Measurements from ENCODE around the gene PROM2.
"Not testable (repeated sequence)": the region's sequence is repeated elsewhere in the genome, so short reads cannot be mapped to it uniquely, and the experiment has no call there.

PROM2 gene

GRCh38 chr2:95269036-95269680 lies 5.1 kb upstream of the PROM2 start:
- no peak for DNase-seq (ENCODE audit: low read depth in 2 of 2)

GRCh38 chr2:95269745-95270144 lies 4.5 kb upstream of the PROM2 start:
- not testable (repeated sequence) for DNase-seq (ENCODE audit: low read depth in 2 of 2)

- no peak for DNase-seq (ENCODE audit: low read depth in 2 of 2)
Observed at GRCh38 chr2:95270541-95271081, 3.6 kb upstream of the PROM2 start.

- DNase-seq (ENCODE audit: low read depth in 2 of 2): no peak
Observed at GRCh38 chr2:95271381-95271971, 2.8 kb upstream of the PROM2 start.

DNA sequence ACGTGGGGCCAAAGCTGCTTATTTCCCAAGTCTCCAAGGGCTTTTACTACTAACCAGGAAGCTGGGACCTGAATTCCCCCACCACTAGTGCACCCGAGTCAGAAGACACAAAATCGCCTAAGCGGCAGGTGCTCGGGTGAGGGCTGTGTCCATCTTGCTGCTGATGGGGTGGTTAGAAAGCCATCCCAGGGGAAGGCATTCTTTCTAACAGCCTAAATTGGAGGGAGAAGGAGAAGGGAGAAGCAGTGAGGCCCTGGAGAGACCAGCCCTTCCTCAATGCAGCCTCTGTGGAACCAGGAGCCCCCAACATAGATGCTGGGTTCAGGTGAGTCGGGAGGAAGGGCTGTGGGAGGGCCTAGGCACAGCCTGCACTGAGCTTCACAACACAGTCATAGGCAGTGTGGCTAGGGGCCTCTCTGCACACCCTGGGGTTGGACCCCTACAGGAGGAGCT lies 1.9 kb upstream of the PROM2 start:
- no peak for DNase-seq (ENCODE audit: low read depth in 2 of 2)

DNA sequence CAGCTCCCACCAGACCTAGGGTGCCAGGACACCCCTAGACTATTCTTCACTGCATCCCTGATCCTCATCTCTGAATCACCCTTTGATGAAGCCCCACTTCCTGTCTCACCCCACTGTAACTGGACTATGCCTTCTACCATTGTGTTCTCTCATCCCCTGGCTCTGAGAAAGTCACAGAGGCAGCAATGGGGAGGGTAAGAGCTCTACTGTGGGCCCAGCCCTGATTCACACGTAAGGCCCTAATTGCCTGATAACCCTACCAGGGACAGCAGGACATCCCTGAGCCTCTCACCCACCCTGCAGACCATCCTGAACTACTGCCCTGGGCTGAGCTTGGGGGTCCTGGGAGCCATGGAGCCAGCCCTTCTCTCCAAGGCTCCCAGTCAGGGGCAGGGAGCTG lies 1.5 kb upstream of the PROM2 start:
- no peak for DNase-seq (ENCODE audit: low read depth in 2 of 2)

DNA sequence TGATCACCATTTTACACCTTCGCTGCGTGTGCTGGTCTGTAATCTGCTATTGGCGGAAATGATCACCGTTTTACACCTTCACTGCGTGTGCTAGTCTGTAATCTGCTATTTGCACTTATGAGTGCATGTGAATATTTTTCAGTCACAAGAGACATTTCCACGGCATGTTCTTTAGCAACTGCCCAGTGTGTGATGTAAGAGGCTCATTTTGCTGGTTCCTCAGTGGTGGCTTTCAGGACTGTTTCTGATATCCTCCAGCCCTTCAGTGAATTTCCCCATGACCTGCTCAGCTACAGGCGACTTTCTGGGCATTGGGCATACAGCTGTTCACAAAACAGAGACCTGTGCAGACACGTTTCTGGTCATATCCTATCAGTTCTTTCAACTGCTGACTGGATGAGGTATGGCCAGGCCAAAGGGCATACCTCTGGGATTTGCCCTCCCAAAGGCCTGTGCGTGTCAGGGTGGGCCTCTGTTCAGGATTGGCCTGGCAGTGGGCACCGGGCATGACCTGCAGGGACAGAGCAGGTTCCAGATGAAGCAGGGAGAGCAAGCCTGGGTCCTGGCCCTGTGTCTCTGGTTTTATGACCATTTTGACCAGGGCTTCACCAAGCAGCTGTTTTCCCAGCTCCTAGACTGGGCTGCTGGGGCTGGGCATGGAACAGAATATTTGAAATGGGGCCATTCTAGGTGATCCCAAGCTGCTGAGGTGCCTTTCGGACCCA lies 521 bp upstream of the PROM2 start:
- no peak for DNase-seq (ENCODE audit: low read depth in 2 of 2)

- DNase-seq (ENCODE audit: low read depth in 2 of 2): no peak
Observed at GRCh38 chr2:95275151-95275515, 884 bp downstream of the PROM2 start.

DNA sequence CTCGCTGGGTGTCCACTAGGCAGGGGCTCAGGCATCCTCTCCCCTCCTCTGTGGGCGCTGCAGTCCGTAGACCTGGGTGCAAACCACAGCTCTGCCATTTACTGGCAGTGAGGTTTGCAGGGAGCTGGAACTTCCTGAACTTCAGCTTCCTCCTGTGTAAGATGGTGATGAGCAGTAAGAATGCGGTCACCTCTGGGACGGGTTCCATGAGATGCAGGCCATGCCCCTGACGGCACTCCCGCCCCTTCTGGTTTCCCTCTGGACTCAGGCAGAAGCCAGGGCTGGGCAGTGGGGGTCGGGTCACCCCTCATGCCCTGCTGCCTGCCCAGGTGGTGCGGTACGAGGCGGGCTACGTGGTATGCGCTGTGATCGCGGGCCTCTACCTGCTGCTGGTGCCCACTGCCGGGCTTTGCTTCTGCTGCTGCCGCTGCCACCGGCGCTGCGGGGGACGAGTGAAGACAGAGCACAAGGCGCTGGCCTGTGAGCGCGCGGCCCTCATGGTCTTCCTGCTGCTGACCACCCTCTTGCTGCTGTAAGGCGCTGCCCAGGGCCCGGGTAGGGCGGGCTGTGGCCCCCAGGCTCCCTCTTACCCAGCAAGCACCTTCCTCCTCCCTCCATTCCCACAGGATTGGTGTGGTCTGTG lies 1.5 kb downstream of the PROM2 start:
- DNase-seq (ENCODE audit: low read depth in 2 of 2): no peak

DNA sequence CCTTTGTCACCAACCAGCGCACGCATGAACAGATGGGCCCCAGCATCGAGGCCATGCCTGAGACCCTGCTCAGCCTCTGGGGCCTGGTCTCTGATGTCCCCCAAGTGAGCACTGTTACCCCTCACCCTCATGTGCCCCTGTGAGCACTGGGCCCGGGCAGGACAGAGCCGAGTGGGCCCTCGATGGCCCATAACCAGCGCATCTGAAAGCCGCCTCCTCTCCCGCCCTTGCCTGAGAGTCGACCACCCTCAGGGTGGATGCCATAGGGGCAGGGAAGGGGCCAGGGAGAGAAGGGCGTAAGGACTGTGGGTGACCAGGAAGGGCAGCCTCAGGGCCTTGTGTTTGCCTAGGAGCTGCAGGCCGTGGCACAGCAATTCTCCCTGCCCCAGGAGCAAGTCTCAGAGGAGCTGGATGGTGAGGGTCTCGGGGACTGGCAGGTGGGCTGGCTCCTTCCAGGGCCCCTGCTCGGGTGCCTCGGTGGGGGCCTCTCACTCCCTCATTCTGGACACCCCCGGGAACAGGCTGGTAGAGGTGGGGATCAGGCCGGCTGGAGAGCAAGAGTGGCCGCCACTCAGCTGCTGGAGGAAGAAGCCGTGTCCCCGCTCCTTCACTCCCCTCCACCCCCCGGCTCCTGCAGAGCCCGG lies 2.1 kb downstream of the PROM2 start:
- DNase-seq (ENCODE audit: low read depth in 2 of 2): no peak

DNA sequence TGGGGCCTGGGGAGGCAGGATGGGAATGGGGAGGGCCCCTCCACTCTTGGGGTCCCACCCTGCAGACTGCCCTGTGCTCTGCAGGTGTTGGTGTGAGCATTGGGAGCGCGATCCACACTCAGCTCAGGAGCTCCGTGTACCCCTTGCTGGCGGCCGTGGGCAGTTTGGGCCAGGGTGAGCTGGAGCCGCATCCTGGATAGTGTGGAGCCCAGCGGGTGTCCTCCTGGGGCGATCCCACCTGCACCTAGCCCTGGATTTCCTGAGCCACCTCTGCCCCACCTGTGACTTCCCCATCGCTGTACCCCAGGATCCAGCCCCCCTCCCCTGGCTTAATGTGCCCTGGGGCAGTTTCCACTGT lies 2.6 kb downstream of the PROM2 start:
- DNase-seq (ENCODE audit: low read depth in 2 of 2): no peak

DNA sequence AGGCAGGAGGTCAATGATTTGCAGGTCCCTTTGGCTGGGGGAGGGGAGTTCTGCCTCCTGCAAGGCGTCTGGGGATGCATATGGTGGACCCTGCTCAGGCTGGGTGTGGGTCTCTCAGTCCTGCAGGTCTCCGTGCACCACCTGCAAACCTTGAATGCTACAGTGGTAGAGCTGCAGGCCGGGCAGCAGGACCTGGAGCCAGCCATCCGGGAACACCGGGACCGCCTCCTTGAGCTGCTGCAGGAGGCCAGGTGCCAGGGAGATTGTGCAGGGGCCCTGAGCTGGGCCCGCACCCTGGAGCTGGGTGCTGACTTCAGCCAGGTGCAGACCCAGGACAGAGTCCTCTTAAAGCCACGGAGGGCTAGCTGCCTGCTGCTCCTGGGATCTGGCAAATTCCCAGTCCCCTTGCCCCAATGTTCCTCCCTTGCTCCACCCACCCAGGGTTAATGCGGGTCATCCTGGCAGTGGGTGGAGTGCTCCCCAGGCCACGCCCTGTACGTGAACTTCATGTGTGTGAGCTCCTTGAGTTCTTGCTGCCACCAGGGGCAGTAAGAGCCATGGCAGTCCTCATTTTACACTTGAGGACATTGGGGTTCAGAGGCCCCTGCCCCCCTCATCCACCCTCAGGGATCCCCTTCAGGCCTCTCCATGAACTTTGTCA lies 3.1 kb downstream of the PROM2 start:
- no peak for DNase-seq (ENCODE audit: low read depth in 2 of 2)

GRCh38 chr2:95278051-95278471 lies 3.8 kb downstream of the PROM2 start:
- no peak for DNase-seq (ENCODE audit: low read depth in 2 of 2)

DNA sequence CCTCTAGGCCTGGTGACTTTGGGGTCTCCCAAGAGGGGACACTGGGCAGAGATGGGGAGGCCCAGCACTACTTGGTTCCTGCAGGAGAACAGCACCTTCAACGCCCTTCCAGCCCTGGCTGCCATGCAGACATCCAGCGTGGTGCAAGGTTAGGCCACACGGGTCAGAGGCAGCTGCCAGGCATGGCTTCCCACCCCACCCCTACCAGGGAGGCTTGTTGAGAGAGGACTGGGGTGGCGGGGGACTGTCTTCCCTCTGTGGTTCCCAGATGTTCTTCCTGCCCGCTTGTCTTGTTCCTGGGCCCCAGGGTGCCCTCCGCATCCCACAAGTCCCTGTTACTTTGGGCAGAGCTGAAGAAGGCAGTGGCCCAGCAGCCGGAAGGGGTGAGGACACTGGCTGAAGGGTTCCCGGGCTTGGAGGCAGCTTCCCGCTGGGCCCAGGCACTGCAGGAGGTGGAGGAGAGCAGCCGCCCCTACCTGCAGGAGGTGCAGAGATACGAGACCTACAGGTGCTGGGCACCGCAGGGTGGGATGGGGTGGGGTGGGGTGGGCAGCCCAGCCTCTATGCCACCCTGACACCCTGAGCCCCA lies 4.5 kb downstream of the PROM2 start:
- no peak for DNase-seq (ENCODE audit: low read depth in 2 of 2)

GRCh38 chr2:95279435-95280035 lies 5.3 kb downstream of the PROM2 start:
- DNase-seq (ENCODE audit: low read depth in 2 of 2): no peak

GRCh38 chr2:95281071-95281470 lies 6.8 kb downstream of the PROM2 start:
- DNase-seq (ENCODE audit: low read depth in 2 of 2): no peak

DNA sequence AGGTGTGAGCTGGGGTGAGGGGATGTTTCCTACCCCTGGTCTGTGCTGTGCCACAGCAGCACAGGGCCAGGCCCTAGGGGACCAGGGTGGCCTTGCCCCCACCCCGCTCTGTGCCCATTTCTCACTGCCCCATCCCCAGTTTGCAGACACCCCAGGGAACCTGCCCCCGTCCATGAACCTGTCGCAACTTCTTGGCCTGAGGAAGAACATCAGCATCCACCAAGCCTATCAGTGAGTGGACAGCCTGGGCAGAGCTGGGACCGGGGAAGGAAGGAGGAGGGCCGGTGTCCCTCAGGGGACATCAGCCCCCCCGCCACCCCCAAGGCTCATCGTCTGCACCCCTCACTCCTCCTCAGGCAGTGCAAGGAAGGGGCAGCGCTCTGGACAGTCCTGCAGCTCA lies 7.5 kb downstream of the PROM2 start:
- DNase-seq (ENCODE audit: low read depth in 2 of 2): no peak

GRCh38 chr2:95282458-95282857 lies 8.2 kb downstream of the PROM2 start:
- DNase-seq (ENCODE audit: low read depth in 2 of 2): no peak

DNA sequence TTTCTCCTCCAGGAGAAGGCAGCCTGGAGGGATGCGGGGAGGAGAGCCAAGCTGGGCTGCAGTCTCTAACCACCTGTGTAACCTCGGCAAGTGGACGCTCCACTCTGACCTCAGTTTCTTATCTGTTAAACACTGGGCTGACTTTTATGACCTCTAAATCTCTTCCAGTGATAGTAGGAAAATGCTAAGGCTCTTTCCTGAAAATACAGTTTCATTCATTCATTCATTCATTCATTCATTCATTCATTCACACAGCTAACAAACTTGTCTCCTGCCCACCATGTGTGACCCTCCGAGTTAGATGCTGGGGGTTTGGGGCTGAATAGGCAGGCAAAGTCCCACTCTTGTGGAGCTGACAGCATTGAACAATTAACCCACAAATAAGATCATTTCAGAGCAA lies 9.3 kb downstream of the PROM2 start:
- DNase-seq (ENCODE audit: low read depth in 2 of 2): no peak

DNA sequence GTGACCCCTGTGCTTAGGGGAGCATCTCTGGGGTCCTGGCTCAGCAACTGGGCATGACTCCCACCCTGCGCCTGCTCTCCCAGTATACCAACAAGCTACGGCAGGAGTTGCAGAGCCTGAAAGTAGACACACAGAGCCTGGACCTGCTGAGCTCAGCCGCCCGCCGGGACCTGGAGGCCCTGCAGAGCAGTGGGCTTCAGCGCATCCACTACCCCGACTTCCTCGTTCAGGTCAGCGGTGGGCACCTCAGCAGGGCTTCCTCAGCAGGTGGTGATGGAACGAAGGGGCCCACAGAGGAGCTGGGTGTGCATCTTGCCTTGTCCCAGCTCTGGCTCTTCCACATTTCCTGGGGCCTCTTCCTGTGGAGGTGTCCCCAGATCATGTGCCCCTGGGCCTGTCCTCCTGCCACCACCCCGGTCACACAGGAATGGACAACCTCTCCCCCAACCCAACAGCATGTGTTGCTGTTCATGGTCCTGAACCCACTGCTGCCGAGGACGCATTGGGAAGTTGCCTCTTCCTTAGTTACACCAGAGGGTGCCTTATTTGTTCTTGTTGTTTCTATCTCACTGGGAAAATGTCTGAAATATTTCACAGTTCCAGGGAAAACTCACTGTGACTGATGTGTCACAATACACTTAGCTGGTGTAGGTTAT lies 10.8 kb downstream of the PROM2 start:
- DNase-seq (ENCODE audit: low read depth in 2 of 2): no peak
